ENCODE measurements around the gene AAMP.

Gene AAMP

DNA sequence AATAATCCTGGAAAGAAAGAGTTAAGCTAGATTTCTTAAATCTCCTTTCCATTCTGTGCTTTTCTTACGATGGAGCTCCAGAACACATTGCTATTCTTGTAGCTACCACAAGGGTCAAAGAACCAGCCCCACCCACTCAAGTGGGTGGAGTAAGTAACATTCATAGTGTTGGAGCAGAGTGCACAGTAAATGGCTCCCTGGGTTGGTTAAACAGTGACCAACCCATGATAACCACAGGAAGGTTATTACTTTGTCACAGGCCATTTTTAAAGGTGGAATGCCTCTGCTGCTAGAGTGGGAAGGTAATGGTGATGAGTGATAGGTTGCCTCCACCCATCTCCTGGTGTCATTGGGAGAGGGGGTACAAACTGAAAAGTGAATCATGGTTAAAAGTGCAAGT lies 39.1 kb downstream of the AAMP start:
- peaks cover 59 to 89% of the 10 kb centered on the region in 2 experiments for H3K36me3 ChIP-seq (ENCODE audit: control insufficient read depth in 2 of 2, insufficient read depth in 1 of 2, low read length in 2 of 2)
- no peak overlapping the region for H3K4me3 ChIP-seq (ENCODE audit: low read depth, low read length)
- H3K27ac ChIP-seq (ENCODE audit: extremely low read depth, low read depth, low read length), result no peak overlapping the region
- TF ChIP-seq KLF1 (tag by site-specific recombination; IDR thresholded peaks at IDR 0.05) (peak; percentile 59), SALL2 (tag by site-specific recombination; IDR thresholded peaks at IDR 0.05; ENCODE audit: borderline replicate concordance) (no peak)
- H3K4me1 ChIP-seq (ENCODE audit: control insufficient read depth, insufficient read depth, low read length), result peaks cover 8% of the 10 kb centered on the region
- ChIA-PET POLR2A (no interaction called here), CTCF (interaction anchor here (1.3 to 2.0 kb wide), 4 partner anchors 12 to 26 kb away, joined by 3 to 9 read pairs (median 6); no protein-coding TSS in a partner anchor)
- no peaks in the 10 kb centered on the region for H3K9me3 ChIP-seq (ENCODE audit: control insufficient read depth, insufficient read depth, low read depth, low read length)

DNA sequence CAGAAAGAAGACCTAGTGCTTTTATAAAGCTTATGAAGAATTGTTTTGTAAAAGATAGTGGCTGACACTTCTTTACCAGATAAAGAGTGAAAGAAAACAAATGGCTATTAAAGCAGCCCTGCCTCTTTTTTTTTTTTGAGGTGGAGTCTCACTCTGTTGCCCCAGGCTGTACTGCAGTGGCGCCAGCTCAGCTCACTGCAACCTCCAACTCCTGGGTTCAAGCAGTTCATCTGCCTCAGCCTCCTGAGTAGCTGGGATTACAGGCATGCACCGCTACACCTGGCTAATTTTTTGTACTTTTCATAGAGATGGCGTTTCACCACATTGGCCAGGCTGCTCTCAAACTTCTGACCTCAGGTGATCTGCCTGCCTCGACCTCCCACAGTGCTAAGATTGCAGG lies 40.1 kb downstream of the AAMP start:
- Histone ChIP-seq H3K27ac (ENCODE audit: extremely low read depth, low read depth, low read length) (no peak overlapping the region), H3K4me1 (ENCODE audit: control insufficient read depth, insufficient read depth, low read length) (peaks cover 8% of the 10 kb centered on the region), H3K36me3 (ENCODE audit: control insufficient read depth in 2 of 2, insufficient read depth in 1 of 2, low read length in 2 of 2) (peaks cover 50 to 89% of the 10 kb centered on the region in 2 experiments), H3K9me3 (ENCODE audit: control insufficient read depth, insufficient read depth, low read depth, low read length) (no peaks in the 10 kb centered on the region), H3K4me3 (ENCODE audit: low read depth, low read length) (no peak overlapping the region)
- POLR2A ChIA-PET, result interaction anchor here (1.0 kb wide), 1 partner anchor 13 kb away, joined by 4 read pairs; no protein-coding TSS in a partner anchor
- CTCF ChIA-PET, result interaction anchor here (0.6 to 2.0 kb wide), 7 partner anchors 11 to 1228 kb away, joined by 3 to 9 read pairs (median 5); no protein-coding TSS in a partner anchor
- TF ChIP-seq, protein P1, sequence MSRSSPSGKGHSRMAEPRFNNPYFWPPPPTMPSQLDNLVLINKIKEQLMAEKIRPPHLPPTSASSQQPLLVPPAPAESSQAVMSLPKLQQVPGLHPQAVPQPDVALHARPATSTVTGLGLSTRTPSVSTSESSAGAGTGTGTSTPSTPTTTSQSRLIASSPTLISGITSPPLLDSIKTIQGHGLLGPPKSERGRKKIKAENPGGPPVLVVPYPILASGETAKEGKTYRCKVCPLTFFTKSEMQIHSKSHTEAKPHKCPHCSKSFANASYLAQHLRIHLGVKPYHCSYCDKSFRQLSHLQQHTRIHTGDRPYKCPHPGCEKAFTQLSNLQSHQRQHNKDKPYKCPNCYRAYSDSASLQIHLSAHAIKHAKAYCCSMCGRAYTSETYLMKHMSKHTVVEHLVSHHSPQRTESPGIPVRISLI (tag by site-specific recombination; IDR thresholded peaks at IDR 0.05), result peak; percentile 63; the same call in 1 of the 2 replicates
- TF ChIP-seq KLF1 (tag by site-specific recombination; IDR thresholded peaks at IDR 0.05), result no peak

DNA sequence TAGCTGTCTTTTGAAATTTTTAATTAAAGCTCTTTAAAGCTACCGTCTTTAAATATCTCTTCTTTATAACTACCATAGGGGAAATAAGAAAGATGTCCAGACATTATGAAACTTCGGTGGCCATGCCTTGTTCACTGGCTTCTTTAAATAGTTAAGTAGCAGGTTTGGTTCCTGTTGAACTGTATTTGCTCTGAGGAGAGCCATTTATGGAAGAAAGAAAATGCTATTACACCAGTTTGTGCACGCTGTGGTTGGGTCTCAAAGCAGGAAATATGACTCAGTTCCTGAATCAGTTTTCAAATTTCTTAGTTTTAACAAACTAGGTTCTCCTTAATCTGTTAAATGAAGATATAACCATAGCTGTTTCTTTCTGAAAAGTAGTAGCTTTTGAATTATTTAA lies 40.7 kb downstream of the AAMP start:
- ChIA-PET CTCF (interaction anchor here (0.6 to 2.0 kb wide), 6 partner anchors 10 to 1229 kb away, joined by 3 to 9 read pairs (median 4); no protein-coding TSS in a partner anchor), POLR2A (interaction anchor here (1.0 kb wide), 1 partner anchor 13 kb away, joined by 4 read pairs; no protein-coding TSS in a partner anchor)
- Histone ChIP-seq H3K27ac (ENCODE audit: extremely low read depth, low read depth, low read length) (no peak overlapping the region), H3K4me3 (ENCODE audit: low read depth, low read length) (no peak overlapping the region), H3K4me1 (ENCODE audit: control insufficient read depth, insufficient read depth, low read length) (peaks cover 8% of the 10 kb centered on the region), H3K36me3 (ENCODE audit: control insufficient read depth in 2 of 2, insufficient read depth in 1 of 2, low read length in 2 of 2) (peaks cover 48 to 89% of the 10 kb centered on the region in 2 experiments), H3K9me3 (ENCODE audit: control insufficient read depth, insufficient read depth, low read depth, low read length) (no peaks in the 10 kb centered on the region)
- TF ChIP-seq ZBTB17 (tag by site-specific recombination; IDR thresholded peaks at IDR 0.05), result no peak
- TF ChIP-seq, protein P2, sequence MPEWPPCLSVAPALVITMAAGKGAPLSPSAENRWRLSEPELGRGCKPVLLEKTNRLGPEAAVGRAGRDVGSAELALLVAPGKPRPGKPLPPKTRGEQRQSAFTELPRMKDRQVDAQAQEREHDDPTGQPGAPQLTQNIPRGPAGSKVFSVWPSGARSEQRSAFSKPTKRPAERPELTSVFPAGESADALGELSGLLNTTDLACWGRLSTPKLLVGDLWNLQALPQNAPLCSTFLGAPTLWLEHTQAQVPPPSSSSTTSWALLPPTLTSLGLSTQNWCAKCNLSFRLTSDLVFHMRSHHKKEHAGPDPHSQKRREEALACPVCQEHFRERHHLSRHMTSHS (tag by site-specific recombination; IDR thresholded peaks at IDR 0.05), result no peak
- TF ChIP-seq ZNF791 (tag by site-specific recombination; IDR thresholded peaks at IDR 0.05), result no peak
- TF ChIP-seq ZNF274 (IDR thresholded peaks at IDR 0.05; ENCODE audit: low read length), result no peak
- TF ChIP-seq ZNF274 (tag by site-specific recombination; IDR thresholded peaks at IDR 0.05; ENCODE audit: borderline replicate concordance), result no peak
- no peak for TF ChIP-seq ZNF548 (tag by site-specific recombination; IDR thresholded peaks at IDR 0.05)
- TF ChIP-seq ZSCAN30 (tag by site-specific recombination; IDR thresholded peaks at IDR 0.05), result no peak
- TF ChIP-seq, protein P3, sequence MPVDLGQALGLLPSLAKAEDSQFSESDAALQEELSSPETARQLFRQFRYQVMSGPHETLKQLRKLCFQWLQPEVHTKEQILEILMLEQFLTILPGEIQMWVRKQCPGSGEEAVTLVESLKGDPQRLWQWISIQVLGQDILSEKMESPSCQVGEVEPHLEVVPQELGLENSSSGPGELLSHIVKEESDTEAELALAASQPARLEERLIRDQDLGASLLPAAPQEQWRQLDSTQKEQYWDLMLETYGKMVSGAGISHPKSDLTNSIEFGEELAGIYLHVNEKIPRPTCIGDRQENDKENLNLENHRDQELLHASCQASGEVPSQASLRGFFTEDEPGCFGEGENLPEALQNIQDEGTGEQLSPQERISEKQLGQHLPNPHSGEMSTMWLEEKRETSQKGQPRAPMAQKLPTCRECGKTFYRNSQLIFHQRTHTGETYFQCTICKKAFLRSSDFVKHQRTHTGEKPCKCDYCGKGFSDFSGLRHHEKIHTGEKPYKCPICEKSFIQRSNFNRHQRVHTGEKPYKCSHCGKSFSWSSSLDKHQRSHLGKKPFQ (tag by site-specific recombination; IDR thresholded peaks at IDR 0.05), result no peak
- TF ChIP-seq HOXC10 (CRISPR knock-in tag; IDR thresholded peaks at IDR 0.05), result no peak
- no peak for TF ChIP-seq ZNF341 (tag by site-specific recombination; IDR thresholded peaks at IDR 0.05; ENCODE audit: low read depth)
- no peak for TF ChIP-seq GLI4 (tag by site-specific recombination; IDR thresholded peaks at IDR 0.05)
- no peak for TF ChIP-seq ZSCAN16 (tag by site-specific recombination; IDR thresholded peaks at IDR 0.05)
- TF ChIP-seq GFI1B (tag by site-specific recombination; IDR thresholded peaks at IDR 0.05), result no peak
- TF ChIP-seq, protein P4, sequence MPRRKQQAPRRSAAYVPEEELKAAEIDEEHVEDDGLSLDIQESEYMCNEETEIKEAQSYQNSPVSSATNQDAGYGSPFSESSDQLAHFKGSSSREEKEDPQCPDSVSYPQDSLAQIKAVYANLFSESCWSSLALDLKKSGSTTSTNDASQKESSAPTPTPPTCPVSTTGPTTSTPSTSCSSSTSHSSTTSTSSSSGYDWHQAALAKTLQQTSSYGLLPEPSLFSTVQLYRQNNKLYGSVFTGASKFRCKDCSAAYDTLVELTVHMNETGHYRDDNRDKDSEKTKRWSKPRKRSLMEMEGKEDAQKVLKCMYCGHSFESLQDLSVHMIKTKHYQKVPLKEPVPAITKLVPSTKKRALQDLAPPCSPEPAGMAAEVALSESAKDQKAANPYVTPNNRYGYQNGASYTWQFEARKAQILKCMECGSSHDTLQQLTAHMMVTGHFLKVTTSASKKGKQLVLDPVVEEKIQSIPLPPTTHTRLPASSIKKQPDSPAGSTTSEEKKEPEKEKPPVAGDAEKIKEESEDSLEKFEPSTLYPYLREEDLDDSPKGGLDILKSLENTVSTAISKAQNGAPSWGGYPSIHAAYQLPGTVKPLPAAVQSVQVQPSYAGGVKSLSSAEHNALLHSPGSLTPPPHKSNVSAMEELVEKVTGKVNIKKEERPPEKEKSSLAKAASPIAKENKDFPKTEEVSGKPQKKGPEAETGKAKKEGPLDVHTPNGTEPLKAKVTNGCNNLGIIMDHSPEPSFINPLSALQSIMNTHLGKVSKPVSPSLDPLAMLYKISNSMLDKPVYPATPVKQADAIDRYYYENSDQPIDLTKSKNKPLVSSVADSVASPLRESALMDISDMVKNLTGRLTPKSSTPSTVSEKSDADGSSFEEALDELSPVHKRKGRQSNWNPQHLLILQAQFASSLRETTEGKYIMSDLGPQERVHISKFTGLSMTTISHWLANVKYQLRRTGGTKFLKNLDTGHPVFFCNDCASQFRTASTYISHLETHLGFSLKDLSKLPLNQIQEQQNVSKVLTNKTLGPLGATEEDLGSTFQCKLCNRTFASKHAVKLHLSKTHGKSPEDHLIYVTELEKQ (tag by site-specific recombination; IDR thresholded peaks at IDR 0.05; ENCODE audit: borderline replicate concordance), result no peak
- no peak for TF ChIP-seq YY2 (tag by site-specific recombination; IDR thresholded peaks at IDR 0.05)
- TF ChIP-seq ZNF239 (tag by site-specific recombination; IDR thresholded peaks at IDR 0.05), result no peak
- TF ChIP-seq GLIS2 (tag by site-specific recombination; IDR thresholded peaks at IDR 0.05), result no peak

Data from HEK293 (cell line).